GM23338 (cell line): Measurements from ENCODE around the gene CTF1. TPM values are rescaled to one million over a fixed set of nuclear protein-coding genes. Genes with fewer than 3 reads are reported as not detected.

Experiments used
- ATAC-seq: fragments of 200-7000 bp; cut with Tn5 transposase; 3 replicates; pipeline ENCODE4 v1.9.1; 2020
- DNase-seq: peaks from one replicate; pipeline ENCODE4 v3.0.0-alpha.2; 2015; ENCODE audit warnings: low spot score
- H2AFZ ChIP-seq: fragments of 200-600 bp; sonication (generic); 2 replicates; pipeline ENCODE4 v1.8.0; 2016; ENCODE audit warnings: antibody characterized with exemption, mild to moderate bottlenecking, moderate library complexity
- H3F3A ChIP-seq: fragments of 200-600 bp; sonication (generic); replicated peaks from 2 replicates; pipeline ENCODE4 v1.8.0; 2017; ENCODE audit warnings: antibody characterized with exemption, mixed run types, low read depth
- H3K27ac ChIP-seq: fragments of 200-600 bp; sonication (generic); 2 replicates; pipeline ENCODE4 v1.6.1; 2016; ENCODE audit warnings: low read depth
- H3K27me3 ChIP-seq: fragments of 200-600 bp; sonication (generic); 2 replicates; pipeline ENCODE4 v1.8.0; 2016; ENCODE audit warnings: mild to moderate bottlenecking, mixed run types, moderate library complexity; ENCODE audit not compliant: insufficient read depth
- H3K36me3 ChIP-seq: fragments of 200-600 bp; sonication (generic); 2 replicates; pipeline ENCODE4 v1.8.0; 2016; ENCODE audit warnings: mild to moderate bottlenecking; ENCODE audit not compliant: insufficient read depth
- H3K4me1 ChIP-seq: fragments of 200-600 bp; sonication (generic); 2 replicates; pipeline ENCODE4 v1.8.0; 2016; ENCODE audit warnings: mild to moderate bottlenecking, moderate library complexity; ENCODE audit not compliant: insufficient read depth
- H3K4me2 ChIP-seq: fragments of 200-600 bp; sonication (generic); 2 replicates; pipeline ENCODE4 v1.7.1; 2017; ENCODE audit warnings: mixed run types
- H3K4me3 ChIP-seq: fragments of 200-600 bp; sonication (generic); 2 replicates; pipeline ENCODE4 v1.6.1; 2016; ENCODE audit warnings: mixed run types
- H3K79me2 ChIP-seq: fragments of 200-600 bp; sonication (generic); replicated peaks from 2 replicates; pipeline ENCODE4 v1.8.0; 2017; ENCODE audit warnings: mild to moderate bottlenecking; ENCODE audit not compliant: insufficient read depth
- H3K9me2 ChIP-seq: fragments of 200-600 bp; sonication (generic); 2 replicates; pipeline ENCODE4 v1.8.0; 2017; ENCODE audit not compliant: insufficient read depth
- H4K20me1 ChIP-seq: fragments of 200-600 bp; sonication (generic); replicated peaks from 2 replicates; pipeline ENCODE4 v1.8.0; 2017; ENCODE audit warnings: mild to moderate bottlenecking; ENCODE audit not compliant: insufficient read depth
- H3K27ac Mint-ChIP-seq: 2 replicates; pipeline ENCODE4 v1.8.0; 2020; ENCODE audit warnings: inconsistent platforms, mild to moderate bottlenecking, moderate library complexity, mixed read lengths
- H3K27me3 Mint-ChIP-seq: 3 replicates; pipeline ENCODE4 v1.8.0; 2022; ENCODE audit warnings: low read depth, mild to moderate bottlenecking, moderate library complexity, mixed read lengths, inconsistent platforms; ENCODE audit not compliant: insufficient read depth, poor library complexity
- H3K36me3 Mint-ChIP-seq: 3 replicates; pipeline ENCODE4 v1.8.0; 2021; ENCODE audit warnings: low read depth, mild to moderate bottlenecking, inconsistent platforms, moderate library complexity, mixed read lengths
- H3K4me1 Mint-ChIP-seq: 3 replicates; pipeline ENCODE4 v1.8.0; 2020; ENCODE audit warnings: mild to moderate bottlenecking, inconsistent platforms, mixed read lengths
- H3K4me3 Mint-ChIP-seq: 3 replicates; pipeline ENCODE4 v1.8.0; 2021; ENCODE audit warnings: moderate library complexity, mild to moderate bottlenecking, inconsistent platforms, mixed read lengths
- H3K9me3 Mint-ChIP-seq: 3 replicates; pipeline ENCODE4 v1.8.0; 2020; ENCODE audit warnings: moderate library complexity, mild to moderate bottlenecking, inconsistent platforms, mixed read lengths
- EZH2 ChIP-seq: fragments of 200-600 bp; sonication (generic); IDR thresholded peaks from one replicate; pipeline ENCODE4 v1.8.0; 2017; ENCODE audit warnings: antibody characterized with exemption, mild to moderate bottlenecking, low read depth; ENCODE audit not compliant: unreplicated experiment
- EZH2phosphoT487 ChIP-seq: fragments of 200-600 bp; sonication (generic); IDR thresholded peaks from one replicate; pipeline ENCODE4 v1.8.1; 2018; ENCODE audit warnings: antibody characterized with exemption; ENCODE audit not compliant: unreplicated experiment
- NANOG ChIP-seq: IDR thresholded peaks from 2 replicates; pipeline ENCODE4 v1.6.1; 2016; ENCODE audit warnings: antibody characterized with exemption, borderline replicate concordance
- STAT1 ChIP-seq: IDR thresholded peaks from one replicate; pipeline ENCODE4 v1.6.1; 2016; ENCODE audit warnings: antibody characterized with exemption; ENCODE audit not compliant: unreplicated experiment
- ZNF331 ChIP-seq: fragments of 250-450 bp; sonication (Bioruptor Pico); IDR thresholded peaks from 2 replicates; pipeline ENCODE4 v1.5.0; 2020; ENCODE audit warnings: low read depth, mild to moderate bottlenecking, moderate library complexity
- polyA plus RNA-seq: library from polyadenylated mRNA; unstranded; fragments of >200 nt; fragmentation: Nextera tagmentation; extraction: Ambion mirVana; gene quantifications from 2 replicates; pipeline ENCODE4 v1.2.1, GENCODE V29; 2016
- total RNA-seq: library from RNA; depleted of rRNA; stranded (reverse); fragments of >200 nt; shearing (Covaris generic); gene quantifications from 2 replicates; pipeline ENCODE4 v1.2.3, GENCODE V29; 2014
- TF ChIP-seq, protein P1 (sequence below), 2 experiments: fragments of 200-600 bp in 1 of 2; sonication (generic) in 1 of 2; conservative IDR thresholded peaks; 2 replicates each; pipeline versions ENCODE4 v1.5.1 to v1.6.1; 2016 to 2017; ENCODE audit warnings: antibody characterized with exemption in 2 of 2, low read depth in 2 of 2, mild to moderate bottlenecking in 2 of 2, moderate library complexity in 1 of 2
- TF ChIP-seq, protein P2 (sequence below): IDR thresholded peaks from 2 replicates; pipeline ENCODE4 v1.6.1; 2016; ENCODE audit warnings: antibody characterized with exemption
- TF ChIP-seq, protein P3 (sequence below): fragments of 250-450 bp; sonication (Bioruptor Pico); IDR thresholded peaks from 2 replicates; pipeline ENCODE4 v1.5.0; 2020; ENCODE audit warnings: mild to moderate bottlenecking, moderate library complexity

The CTF1 gene
- total and polyA plus RNA-seq, 2 experiments from 2014 or later: 0.24 to 0.52 TPM

DNA sequence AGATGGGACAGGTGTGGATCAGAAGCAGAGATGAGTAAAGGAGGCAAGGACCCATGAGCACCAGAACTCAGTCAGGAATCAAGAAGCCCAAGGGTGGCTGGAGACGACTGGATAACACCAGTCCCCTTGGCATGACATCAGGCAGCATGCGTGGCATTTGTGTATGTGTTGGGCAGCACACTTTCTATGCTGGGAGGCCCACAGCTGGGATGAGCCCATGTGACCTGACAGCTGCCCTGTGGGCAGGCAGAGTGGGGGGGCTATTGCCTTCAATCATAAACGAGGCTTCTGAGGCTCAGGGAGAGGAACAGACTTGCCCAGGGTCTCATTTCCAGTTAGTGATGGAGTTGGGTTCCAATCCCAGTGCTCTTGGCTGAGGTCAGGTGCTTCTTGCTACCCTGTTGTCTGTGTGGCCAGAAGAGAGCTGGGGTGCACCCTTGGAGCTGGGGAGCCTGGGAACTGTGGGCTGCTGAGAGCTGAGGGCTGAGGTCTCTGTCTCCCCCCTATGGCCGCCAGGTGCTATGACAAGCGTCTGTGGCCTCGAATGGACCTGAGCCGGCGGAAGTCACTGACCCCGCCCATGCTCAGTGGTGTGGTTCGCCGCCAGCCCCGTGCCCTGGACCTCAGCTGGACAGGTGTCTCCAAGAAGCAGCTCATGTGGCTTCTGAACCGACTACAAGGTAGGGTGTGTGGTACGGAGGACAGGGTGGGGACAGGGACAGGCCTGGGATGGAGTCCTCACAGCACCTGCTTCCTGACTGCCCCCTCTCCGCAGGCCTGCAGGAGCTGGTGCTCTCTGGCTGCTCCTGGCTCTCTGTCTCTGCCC, 45.4 kb downstream of the CTF1 start:
- Histone ChIP-seq H3K4me2 (peak overlapping the region; percentile 38; the same call in 1 of the 2 replicates), H2AFZ (no peak overlapping the region), H3K79me2 (peaks cover 16% of the 10 kb centered on the region; the same call in 1 of the 2 replicates), H3K27ac (no peak overlapping the region; the same call in 1 of the 2 replicates), H3K27me3 (no peaks in the 10 kb centered on the region), H3K9me2 (no peaks in the 10 kb centered on the region), H4K20me1 (peaks cover 12% of the 10 kb centered on the region), H3K4me3 (no peak overlapping the region), H3F3A (peaks cover 26% of the 10 kb centered on the region), H3K4me1 (peaks cover 6% of the 10 kb centered on the region; the same call in 1 of the 2 replicates), H3K36me3 (peaks cover 16% of the 10 kb centered on the region)
- ATAC-seq: peak; percentile 95
- Mint-ChIP-seq H3K4me3 (no peak overlapping the region; the same call in 2 of the 3 replicates), H3K36me3 (peaks cover 73% of the 10 kb centered on the region), H3K27ac (no peak overlapping the region), H3K9me3 (no peaks in the 10 kb centered on the region; the same call in 2 of the 3 replicates), H3K4me1 (peaks cover 23% of the 10 kb centered on the region), H3K27me3 (peaks cover 19% of the 10 kb centered on the region)
- peak; percentile 89 for DNase-seq
- no peak for TF ChIP-seq EZH2phosphoT487
- TF ChIP-seq, protein P1, sequence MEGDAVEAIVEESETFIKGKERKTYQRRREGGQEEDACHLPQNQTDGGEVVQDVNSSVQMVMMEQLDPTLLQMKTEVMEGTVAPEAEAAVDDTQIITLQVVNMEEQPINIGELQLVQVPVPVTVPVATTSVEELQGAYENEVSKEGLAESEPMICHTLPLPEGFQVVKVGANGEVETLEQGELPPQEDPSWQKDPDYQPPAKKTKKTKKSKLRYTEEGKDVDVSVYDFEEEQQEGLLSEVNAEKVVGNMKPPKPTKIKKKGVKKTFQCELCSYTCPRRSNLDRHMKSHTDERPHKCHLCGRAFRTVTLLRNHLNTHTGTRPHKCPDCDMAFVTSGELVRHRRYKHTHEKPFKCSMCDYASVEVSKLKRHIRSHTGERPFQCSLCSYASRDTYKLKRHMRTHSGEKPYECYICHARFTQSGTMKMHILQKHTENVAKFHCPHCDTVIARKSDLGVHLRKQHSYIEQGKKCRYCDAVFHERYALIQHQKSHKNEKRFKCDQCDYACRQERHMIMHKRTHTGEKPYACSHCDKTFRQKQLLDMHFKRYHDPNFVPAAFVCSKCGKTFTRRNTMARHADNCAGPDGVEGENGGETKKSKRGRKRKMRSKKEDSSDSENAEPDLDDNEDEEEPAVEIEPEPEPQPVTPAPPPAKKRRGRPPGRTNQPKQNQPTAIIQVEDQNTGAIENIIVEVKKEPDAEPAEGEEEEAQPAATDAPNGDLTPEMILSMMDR (conservative IDR thresholded peaks at IDR 0.05; ENCODE audit: low read depth in 2 of 2): peak; percentile 73 to 86
- no peak for TF ChIP-seq ZNF331
- no peak for TF ChIP-seq EZH2

DNA sequence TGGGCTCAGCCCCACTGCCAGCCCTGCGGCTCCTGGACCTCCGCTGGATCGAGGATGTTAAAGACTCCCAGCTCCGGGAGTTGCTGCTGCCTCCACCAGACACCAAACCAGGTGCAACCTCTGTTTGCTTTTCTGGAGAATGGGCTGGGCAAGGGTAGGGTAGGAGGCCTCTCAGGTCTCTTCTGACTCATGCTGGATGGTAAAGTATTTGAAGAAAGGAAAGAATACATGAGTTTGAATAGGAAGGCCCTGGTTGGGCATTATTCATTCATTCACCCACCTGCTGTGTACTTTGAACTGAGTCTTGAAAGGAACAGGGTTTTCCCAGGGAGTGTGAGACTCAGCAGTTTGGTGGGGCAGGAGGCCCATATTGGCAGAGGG, 46.0 kb downstream of the CTF1 start:
- peaks cover 6% of the 10 kb centered on the region; the same call in 1 of the 2 replicates for H3K4me1 ChIP-seq
- Mint-ChIP-seq H3K36me3 (peaks cover 67% of the 10 kb centered on the region), H3K27ac (no peak overlapping the region; the same call in 1 of the 2 replicates), H3K4me1 (peaks cover 29% of the 10 kb centered on the region), H3K9me3 (no peaks in the 10 kb centered on the region; the same call in 2 of the 3 replicates), H3K4me3 (no peak overlapping the region), H3K27me3 (peaks cover 24% of the 10 kb centered on the region)
- no peak overlapping the region for H3K4me3 ChIP-seq
- H3K36me3 ChIP-seq: peaks cover 16% of the 10 kb centered on the region
- DNase-seq (no peak), ATAC-seq (no peak)
- peaks cover 16% of the 10 kb centered on the region; the same call in 1 of the 2 replicates for H3K79me2 ChIP-seq
- H2AFZ ChIP-seq: no peak overlapping the region
- H4K20me1 ChIP-seq: peaks cover 9% of the 10 kb centered on the region
- no peak overlapping the region for H3K27ac ChIP-seq
- peak overlapping the region; percentile 38; the same call in 1 of the 2 replicates for H3K4me2 ChIP-seq
- no peaks in the 10 kb centered on the region for H3K27me3 ChIP-seq
- peaks cover 26% of the 10 kb centered on the region for H3F3A ChIP-seq
- no peaks in the 10 kb centered on the region for H3K9me2 ChIP-seq
- TF ChIP-seq, protein P2, sequence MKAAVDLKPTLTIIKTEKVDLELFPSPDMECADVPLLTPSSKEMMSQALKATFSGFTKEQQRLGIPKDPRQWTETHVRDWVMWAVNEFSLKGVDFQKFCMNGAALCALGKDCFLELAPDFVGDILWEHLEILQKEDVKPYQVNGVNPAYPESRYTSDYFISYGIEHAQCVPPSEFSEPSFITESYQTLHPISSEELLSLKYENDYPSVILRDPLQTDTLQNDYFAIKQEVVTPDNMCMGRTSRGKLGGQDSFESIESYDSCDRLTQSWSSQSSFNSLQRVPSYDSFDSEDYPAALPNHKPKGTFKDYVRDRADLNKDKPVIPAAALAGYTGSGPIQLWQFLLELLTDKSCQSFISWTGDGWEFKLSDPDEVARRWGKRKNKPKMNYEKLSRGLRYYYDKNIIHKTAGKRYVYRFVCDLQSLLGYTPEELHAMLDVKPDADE: no peak
- no peak for TF ChIP-seq NANOG
- no peak for TF ChIP-seq STAT1
- TF ChIP-seq, protein P3, sequence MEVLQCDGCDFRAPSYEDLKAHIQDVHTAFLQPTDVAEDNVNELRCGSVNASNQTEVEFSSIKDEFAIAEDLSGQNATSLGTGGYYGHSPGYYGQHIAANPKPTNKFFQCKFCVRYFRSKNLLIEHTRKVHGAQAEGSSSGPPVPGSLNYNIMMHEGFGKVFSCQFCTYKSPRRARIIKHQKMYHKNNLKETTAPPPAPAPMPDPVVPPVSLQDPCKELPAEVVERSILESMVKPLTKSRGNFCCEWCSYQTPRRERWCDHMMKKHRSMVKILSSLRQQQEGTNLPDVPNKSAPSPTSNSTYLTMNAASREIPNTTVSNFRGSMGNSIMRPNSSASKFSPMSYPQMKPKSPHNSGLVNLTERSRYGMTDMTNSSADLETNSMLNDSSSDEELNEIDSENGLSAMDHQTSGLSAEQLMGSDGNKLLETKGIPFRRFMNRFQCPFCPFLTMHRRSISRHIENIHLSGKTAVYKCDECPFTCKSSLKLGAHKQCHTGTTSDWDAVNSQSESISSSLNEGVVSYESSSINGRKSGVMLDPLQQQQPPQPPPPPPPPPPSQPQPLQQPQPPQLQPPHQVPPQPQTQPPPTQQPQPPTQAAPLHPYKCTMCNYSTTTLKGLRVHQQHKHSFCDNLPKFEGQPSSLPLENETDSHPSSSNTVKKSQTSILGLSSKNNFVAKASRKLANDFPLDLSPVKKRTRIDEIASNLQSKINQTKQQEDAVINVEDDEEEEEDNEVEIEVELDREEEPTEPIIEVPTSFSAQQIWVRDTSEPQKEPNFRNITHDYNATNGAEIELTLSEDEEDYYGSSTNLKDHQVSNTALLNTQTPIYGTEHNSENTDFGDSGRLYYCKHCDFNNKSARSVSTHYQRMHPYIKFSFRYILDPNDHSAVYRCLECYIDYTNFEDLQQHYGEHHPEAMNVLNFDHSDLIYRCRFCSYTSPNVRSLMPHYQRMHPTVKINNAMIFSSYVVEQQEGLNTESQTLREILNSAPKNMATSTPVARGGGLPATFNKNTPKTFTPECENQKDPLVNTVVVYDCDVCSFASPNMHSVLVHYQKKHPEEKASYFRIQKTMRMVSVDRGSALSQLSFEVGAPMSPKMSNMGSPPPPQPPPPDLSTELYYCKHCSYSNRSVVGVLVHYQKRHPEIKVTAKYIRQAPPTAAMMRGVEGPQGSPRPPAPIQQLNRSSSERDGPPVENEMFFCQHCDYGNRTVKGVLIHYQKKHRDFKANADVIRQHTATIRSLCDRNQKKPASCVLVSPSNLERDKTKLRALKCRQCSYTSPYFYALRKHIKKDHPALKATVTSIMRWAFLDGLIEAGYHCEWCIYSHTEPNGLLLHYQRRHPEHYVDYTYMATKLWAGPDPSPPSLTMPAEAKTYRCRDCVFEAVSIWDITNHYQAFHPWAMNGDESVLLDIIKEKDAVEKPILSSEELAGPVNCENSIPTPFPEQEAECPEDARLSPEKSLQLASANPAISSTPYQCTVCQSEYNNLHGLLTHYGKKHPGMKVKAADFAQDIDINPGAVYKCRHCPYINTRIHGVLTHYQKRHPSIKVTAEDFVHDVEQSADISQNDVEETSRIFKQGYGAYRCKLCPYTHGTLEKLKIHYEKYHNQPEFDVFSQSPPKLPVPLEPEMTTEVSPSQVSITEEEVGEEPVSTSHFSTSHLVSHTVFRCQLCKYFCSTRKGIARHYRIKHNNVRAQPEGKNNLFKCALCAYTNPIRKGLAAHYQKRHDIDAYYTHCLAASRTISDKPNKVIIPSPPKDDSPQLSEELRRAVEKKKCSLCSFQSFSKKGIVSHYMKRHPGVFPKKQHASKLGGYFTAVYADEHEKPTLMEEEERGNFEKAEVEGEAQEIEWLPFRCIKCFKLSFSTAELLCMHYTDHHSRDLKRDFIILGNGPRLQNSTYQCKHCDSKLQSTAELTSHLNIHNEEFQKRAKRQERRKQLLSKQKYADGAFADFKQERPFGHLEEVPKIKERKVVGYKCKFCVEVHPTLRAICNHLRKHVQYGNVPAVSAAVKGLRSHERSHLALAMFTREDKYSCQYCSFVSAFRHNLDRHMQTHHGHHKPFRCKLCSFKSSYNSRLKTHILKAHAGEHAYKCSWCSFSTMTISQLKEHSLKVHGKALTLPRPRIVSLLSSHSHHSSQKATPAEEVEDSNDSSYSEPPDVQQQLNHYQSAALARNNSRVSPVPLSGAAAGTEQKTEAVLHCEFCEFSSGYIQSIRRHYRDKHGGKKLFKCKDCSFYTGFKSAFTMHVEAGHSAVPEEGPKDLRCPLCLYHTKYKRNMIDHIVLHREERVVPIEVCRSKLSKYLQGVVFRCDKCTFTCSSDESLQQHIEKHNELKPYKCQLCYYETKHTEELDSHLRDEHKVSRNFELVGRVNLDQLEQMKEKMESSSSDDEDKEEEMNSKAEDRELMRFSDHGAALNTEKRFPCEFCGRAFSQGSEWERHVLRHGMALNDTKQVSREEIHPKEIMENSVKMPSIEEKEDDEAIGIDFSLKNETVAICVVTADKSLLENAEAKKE (CRISPR knock-in tag): no peak
